GM21717 (cell line): ENCODE measurements around the gene VDR.

Source experiments
- ATAC-seq: cut with Tn5 transposase; IDR thresholded peaks from one replicate; pipeline ENCODE4 v1.9.1; 2021; ENCODE audit warnings: mild to moderate bottlenecking, moderate library complexity; ENCODE audit not compliant: unreplicated experiment

The VDR gene

DNA sequence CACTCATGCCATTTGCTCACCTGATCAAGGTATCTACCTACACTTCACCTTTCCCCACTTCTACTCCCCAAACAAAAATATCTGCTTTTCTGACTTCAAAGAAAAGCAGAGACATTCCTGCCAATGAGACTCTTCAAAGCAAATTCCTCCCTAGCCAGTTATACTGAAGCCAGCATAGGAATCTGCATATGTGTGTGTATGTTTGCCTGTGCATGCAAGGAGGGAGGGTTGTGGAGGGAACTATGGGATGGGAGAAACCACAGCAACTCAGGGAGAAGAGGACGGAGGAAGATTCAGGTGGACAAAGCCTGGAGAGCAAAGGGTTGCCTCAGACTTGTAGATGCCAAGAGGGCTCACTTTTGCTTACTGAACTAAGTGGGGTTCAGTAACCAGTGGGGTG lies 26.4 kb upstream of the VDR start:
- ATAC-seq = no peak

DNA sequence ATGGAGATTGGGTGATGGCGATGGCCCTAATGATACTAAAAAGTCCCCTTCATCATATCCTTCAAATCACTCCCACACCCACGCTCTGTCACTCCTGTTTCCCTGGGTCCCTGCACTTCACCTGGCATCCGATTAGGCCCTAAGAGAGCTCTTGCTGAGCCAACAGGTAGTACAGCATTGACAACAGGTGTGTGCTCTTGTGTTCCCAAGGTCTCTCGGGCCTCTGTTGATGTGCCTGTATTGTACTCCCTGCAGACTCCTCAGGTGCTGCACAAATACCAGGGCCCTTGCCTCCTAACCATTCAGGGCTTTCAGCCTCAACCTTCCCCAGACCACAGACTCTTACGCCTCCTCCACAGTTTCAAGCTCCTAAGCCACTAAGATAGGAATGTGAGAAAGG lies 25.8 kb upstream of the VDR start:
- no peak for ATAC-seq

DNA sequence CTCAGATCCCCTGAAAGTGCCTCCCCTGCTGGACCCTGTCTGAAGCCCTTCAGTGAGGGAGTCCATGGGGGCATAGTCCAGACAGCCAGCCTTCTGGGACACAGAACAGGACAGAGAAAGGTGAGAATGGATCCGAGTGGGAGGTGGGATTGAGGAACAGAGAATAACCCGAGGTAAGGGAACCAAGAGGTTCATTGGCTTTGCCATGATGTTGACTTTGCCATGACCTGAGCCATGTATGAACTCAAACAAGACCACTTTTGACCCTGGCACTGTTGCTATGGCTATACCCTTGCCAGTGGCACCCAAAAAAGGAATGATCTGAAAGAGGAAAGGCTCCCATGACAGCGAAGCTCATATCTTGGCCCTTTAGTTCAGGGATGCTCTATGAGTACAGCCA lies 22.6 kb upstream of the VDR start:
- no peak for ATAC-seq

DNA sequence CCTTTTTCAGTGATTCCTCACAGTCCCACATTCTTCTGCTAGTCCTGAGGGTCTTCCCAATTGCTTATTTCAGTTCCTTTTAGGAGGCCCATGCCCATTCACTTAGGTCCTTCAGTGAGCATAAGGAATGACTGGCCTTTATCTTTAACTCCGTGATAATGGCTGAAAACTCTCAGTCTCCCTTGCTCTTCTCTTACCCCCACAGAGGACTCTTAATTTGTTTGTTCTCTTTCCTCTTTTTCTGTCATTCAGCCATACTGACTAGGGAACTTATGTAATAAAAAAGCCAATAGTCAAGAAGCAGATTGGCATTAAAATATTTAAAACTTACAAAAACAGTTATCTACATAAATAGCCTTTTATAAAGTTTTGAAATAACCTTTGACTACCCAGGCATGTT lies 17.1 kb upstream of the VDR start:
- no peak for ATAC-seq

DNA sequence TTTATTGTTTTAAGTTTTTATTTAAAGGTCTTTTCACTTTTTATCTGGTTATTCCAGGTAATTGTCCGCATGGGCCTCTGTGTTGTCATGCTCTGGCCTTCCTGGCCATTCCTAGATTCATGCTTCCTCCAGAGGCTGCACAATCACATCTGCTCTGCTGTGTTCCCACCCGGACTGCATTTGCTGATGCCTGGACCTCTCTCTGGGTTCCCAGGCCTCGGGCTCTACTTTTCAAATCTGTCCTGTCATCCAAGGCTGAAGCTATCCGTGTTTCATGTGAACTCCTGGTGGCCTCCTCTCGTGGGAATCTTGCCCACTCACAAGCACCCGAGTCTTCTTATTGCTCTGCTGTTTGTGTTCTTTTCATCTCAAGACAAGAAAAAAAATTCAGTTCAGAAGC lies 16.1 kb upstream of the VDR start:
- no peak for ATAC-seq

DNA sequence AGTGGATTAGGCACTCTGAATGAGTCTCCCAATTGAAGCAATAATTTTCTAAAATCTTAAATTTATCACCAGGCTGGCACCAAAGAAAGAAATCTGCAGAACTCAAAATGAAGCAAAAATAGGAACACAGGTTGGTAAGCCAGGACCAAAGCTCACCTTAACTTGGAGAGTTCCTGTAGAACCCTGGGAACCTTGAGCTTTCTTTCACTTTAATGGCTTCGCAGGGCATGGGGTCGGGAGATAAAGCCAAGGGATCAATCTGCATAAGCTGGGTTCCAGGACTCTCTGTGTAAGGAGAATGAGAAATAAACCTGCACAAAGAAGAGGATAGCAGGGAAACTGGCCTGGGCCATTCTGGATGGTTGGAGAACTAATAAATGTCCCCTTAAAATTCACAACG lies 8.3 kb upstream of the VDR start:
- ATAC-seq = no peak

DNA sequence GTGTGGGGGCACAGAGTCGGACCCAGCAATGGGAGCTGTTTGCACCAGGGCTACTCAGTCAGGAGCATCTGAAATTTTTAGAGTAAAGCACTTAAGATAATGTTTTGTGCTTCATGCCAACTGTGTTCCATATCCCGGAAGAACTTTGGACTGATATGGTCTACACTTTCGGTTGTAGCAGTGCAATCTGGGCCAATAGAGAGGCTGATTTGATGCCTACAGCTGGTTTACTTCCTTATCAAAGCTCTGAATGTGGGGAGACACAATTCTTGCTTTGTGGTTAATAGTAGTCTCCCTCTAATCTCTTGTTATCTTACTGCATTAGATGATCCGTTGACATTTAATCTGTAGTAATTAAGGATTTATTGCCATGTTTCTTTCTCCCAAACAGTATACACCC lies 7.8 kb upstream of the VDR start:
- ATAC-seq = no peak

DNA sequence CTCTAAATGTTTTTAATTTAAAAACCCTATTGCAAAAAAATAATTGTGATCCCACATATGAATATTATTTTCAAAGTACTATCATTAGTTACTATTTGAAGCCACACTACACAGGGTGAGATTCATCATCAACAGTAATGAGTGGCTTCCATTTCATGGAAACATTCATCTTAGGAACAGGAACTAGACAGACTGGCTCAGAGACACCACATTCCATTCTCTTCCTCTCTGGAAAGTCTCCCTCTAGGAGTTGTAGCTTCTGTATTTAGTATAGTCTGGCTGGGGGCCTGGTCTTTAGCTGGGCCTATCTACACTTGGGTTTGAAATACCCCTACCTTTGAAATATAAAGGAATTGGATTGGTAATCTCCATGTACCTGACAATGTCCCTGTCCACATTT lies 6.2 kb upstream of the VDR start:
- no peak for ATAC-seq

DNA sequence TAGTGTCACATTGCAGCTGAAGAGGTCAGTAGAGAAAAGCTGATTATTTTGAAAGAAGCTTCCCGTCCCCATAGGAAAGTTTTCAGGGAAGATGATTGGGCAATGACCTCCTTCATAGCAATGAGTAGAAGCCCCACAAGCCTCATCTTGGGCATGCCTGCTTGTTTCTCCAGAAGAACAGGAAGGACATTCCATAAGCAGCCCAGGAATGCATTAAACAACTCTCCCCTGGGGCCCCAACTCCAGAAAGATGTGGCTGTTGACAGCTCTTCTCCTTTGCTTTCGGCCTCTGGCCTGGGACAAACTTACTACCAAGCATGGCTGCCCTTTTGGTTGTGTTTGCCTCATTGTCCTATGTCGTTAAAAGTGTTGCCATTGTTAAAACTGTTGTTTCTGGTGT lies 5.7 kb upstream of the VDR start:
- no peak for ATAC-seq

DNA sequence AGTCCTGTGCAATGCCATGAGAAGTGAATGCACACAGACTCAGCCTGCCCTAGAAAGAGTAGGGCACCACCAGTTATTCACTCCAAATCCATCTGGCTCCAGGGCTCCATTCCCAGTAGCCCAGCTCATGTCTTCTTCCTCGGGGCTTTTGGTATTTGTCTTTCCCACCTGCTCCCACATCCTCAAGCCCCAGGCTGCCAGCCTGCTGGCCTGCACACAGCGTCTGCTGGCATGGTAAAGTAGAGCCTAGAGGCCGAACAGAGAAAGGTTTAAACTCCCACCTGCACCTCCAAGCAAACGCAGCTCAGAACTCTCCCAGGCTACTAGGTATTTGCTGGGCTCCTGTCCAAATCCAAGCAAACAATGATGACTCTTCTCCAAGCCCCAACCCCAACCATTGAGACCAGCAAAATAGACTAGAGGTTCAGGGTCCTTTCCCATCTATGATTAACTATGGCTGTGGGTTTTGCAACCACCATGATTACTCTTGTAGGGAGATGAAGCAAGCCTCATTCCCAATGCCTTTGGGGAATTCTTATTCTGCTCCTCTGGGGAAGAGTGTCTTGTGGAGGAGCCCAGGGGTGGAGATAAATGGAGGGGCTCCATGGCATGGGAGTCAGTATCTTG lies 5.2 kb upstream of the VDR start:
- no peak for ATAC-seq

DNA sequence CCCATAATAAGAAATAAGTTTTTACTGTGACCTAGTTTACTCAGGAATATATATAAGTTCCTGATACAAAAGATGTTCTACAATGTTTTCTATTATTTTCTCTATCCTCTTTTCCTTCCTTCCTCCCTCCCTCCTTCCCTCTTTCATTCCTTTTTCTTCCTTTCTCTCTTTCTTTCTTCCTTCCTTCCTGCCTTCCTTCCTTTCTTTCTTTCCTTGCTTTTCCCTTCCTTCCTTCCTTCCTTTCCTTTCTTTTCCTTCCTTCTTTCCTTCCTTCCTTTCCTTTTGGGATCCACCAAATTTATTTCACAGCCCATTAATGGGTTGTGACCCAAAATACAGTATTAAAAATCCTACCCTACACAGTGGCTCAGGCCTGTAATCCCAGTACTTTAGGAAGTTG lies 3.9 kb upstream of the VDR start:
- ATAC-seq = no peak

DNA sequence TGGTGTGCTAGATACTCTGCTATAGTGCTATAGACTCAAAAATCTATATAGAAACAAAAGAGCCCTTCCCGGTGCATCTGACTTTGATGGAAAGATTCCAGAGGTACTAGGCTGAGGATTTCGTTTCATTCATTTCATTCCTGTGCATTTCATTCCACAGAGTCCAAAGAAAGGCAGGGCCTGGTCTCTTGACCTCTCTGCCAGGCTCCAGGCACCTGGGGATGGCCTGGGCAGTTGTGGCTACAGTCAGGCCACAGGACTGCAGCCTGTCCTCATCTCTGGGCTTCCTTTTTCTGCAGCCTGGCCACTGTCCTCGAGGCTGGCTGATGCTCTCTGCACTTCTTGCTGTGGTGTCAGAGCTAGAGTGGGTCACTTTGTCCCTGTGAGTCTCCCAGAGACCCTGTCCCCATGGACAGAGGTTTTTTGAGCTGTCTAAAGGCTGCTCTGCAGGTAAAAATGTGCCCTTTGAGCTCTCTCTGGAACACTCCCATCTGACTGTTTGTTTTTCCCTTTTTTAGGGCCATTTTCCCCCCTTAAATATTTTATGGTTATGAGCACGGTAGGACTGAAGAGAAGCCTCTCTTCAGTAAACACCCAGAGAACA lies 3.2 kb upstream of the VDR start:
- no peak for ATAC-seq

DNA sequence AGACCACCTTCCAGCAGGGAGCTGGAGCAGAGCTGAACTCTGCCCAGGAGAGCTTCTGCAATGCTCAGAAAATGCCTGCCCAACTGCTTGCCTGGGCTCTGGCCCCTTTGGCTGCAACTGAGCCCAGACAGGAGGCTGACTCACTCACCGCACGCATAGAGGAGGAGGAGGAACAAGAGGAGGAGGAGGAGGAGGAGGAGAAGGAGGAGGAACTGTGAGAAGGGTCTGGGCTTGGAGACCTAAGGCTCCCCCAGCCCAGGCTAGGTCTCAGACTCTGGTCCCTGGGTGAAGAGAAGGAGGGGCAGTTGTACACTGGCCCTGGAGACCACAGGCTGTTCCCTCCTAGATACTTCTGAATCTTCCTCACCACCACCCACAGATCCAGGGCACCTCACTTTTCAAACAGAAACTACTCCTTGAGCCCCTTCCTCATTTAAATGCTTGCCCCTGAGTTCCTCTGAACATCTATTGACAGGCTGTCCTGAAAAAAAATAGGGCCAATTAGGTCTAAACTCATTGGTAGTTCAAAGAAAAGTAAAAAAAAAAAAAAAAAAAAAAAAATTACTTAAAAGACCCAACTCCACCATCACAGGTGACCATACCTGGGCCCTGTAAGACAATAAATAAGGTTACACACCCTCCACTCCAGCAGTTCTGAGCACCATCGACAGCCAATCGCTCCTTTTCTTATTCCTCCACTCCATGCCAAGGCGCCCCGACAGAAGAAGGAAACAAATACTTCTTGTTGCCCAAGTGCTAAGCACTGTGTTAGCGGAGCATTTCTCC lies 674 bp downstream of the VDR start:
- no peak for ATAC-seq

DNA sequence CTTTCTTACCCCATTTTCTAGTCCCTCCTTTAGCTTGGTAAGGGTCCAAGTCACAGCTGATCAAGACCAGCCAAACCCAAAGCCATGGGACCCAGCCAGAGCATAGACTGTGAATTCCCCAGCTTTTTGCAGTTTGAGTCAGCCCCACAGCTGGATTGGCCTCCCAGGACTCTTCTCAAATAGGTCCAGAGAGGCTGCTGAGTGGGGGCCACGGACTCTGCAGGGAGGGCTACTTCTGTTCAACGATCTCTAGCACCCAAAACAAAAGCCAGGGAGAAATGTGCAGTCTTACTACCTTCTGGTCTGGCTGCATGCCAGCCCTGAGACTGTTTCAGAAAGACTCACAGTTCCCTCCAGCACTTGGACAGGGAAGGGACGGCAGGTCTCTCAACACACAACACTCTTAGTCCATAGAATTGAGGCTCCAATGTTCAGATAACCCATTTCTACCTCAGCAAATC lies 1.6 kb downstream of the VDR start:
- no peak for ATAC-seq

DNA sequence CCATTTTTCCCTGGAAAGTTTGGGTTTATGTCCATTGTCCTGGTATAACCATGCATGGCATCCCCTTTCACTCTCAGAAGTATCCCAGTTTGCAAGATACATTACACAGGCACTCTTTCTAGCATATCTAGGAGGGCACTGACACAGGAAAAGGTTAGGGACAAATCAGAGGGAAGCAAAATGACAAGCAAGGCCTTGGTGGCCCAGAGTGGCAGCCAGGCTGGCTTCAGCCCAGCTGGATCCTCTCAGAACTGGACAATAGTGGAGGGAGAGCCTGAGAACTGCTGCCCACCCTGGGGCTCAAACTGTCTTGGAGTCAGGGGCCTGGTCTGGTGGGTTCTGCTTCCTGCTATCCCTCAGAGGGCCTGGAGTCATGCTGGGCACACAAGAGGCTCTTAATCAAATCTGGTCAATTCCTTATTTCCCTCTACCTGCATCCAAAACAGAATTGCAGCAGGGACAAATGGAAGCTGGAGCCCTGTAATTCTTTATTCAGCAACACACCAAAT lies 2.6 kb downstream of the VDR start:
- no peak for ATAC-seq

DNA sequence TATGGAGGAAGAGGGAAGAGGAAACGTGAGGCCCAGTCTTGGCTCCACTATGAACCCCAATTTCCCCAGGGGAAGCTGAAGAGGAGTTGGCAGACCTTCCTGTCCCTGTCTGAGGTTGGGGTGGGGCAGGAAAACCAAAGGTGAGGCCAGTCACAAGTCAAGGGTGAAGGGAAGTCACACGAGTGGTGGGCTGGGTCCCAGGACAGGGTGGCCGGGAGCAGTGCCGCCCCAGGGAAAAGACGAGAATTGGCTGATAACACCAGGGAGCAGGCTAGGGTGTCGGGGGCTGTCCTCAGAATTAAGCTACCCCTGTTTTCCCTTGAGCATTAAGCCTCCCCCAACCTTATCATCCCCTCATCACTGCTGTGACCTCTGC lies 3.1 kb downstream of the VDR start:
- no peak for ATAC-seq

DNA sequence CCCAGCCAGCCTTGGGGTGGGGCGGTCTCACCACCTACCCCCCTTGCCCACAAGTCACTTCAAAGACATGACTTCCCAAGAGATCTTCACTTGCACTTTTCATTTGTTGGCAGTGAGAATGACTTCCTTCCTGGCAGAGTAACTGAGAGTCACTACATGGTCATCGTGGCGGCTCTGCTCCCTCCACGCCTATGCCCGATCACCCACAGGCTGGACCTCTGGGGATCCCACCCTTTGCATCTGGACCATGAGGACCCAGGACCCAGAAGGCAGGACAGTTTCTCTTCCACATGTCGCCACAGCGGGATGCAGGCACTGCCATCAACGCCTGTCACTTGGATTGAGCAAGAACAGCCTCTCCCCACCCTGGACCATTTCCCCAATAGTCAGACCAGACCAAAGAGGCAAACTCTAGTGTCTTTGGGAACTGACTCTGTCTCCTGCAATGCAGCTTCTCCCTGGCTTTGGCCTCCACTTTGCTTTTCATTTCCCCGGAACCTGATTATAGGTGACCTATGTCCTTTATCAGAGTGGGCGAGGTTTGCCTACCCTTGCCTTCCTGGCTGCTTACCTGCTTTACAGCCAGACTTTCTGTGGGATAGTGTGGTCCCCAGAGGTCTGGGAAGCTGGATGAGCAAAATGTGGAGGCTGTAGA lies 3.6 kb downstream of the VDR start:
- no peak for ATAC-seq

DNA sequence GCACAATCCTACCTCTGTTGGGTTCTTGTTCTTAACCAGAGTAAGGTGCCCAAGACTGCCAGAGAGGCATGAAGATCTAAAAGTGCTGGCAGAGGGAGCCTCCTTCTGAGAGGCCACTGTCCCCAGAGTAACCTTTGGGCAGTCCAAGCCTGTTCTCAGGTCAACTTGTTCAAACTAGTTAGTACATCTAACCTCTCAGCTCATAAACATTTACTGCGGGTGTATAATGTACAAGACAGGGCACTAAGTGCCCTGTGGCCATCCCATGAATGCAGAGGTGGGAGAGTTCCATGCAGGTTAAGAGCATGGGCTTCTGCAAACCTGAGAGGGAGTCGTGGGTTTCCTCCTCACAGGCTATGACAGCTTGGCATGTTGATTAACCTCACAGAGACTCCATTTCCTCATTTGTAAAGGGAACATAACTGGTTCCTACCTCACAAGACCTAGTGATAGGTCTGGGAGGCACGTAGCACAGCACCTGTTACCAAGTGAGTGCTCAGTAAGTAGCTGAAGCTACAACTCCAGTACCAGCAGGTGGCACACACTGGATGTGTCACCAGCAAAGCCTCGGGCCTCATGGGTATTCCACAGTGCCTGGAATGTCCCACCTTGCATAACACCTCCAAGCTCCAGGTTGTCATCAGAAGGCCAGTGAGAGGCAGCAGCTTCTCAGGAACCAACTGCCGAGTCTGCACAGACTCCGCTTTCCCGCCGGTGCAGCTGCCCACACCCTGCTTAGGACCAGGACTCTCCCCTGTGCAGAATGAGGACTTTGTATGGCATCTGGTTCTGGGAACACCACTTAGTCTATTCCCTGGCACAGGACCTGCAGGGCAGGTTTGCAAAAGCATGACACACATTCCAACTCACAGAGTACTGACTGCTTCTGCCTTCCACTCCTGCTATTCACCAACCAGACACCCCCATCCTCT lies 4.4 kb downstream of the VDR start:
- no peak for ATAC-seq

DNA sequence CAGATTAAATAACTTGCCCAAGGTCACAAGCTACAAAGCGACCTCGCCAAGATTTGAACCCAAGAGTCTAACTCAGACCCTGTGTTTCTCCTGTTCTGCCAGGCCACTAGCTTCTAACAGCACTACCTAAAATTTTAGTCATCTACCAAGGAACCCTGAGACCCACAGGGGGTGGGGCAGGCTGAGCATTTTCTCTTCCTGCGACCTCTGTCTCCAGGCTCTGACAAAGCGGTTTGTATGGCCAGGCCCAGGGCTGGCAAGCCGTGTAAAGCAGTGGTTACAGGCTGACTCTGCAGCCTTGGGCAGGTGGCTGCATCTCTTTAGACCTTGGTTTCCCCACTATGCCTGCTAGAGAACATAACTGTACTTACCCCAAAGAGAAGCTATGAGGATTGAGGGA lies 5.3 kb downstream of the VDR start:
- no peak for ATAC-seq

DNA sequence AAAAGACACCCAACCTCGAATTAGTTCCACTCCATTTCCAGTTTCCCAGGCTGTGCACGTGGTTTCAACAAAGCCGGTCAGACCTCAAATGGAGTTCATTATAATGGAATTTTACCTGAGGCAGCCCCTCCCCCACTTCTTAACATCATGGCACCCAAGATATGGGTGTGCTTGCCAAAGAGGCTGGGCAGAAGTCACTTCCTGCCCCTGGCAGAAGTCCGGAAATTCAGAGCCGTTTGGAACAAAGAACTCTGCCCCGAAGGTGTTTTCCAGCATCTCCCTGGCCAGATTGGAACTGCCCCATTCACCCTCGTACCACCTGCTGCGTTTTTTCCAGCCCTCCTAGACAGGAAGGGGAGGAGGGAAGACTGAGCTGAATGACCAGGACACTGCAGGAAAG lies 8.2 kb downstream of the VDR start:
- ATAC-seq = no peak

DNA sequence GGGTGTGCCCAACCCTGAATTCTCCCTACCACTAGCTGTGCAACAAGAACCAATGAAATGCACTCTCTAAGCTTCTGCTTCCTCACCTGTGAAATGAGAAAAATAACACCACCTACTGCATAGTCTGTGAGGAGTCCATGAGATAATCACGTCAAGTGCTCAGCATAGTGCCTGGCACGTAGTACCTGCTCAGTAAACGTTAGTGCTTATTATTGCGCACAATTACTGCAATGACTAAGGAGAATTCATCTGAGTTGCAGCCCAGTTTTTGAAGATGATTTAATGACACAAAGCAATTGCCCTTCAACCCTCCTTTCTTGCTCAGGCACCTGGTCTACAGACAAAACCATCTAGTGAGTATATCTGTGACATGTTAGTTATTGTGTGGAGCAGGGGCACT lies 8.8 kb downstream of the VDR start:
- no peak for ATAC-seq
